ENCODE measurements around the gene DTD2.

- TF ChIP-seq CTCF (IDR thresholded peaks at IDR 0.05) = no peak
- no peak for TF ChIP-seq EP300 (IDR thresholded peaks at IDR 0.05)
- no peak for TF ChIP-seq POLR2A (IDR thresholded peaks at IDR 0.05)
Observed at GRCh38 chr14:31505411-31505810, 48.1 kb upstream of the DTD2 start.

Data from ovary (tissue), 3 donors.